Mesendoderm (in vitro differentiated cells): Measurements from ENCODE around the gene B3GALT5.

Source experiments
- DNase-seq: peaks from one replicate; pipeline ENCODE4 v3.0.0; 2013
- H2AK5ac ChIP-seq: 2 replicates; pipeline ENCODE4 v1.6.1; 2013; ENCODE audit warnings: low read length, inconsistent platforms
- H2BK120ac ChIP-seq: 2 replicates; pipeline ENCODE4 v1.6.1; 2013; ENCODE audit warnings: low read depth, mild to moderate bottlenecking, low read length, moderate library complexity, mixed read lengths
- H2BK15ac ChIP-seq: replicated peaks from 2 replicates; pipeline ENCODE4 v1.6.1; 2013; ENCODE audit warnings: low read depth, mild to moderate bottlenecking, moderate library complexity
- H2BK5ac ChIP-seq: 2 replicates; pipeline ENCODE4 v1.6.1; 2013; ENCODE audit warnings: low read length, inconsistent platforms
- H3K18ac ChIP-seq: 2 replicates; pipeline ENCODE4 v1.6.1; 2013; ENCODE audit warnings: mild to moderate bottlenecking, low read length, mixed read lengths
- H3K23ac ChIP-seq: one replicate; pipeline ENCODE4 v1.6.1; 2013; ENCODE audit warnings: low read length
- H3K27ac ChIP-seq: 2 replicates; pipeline ENCODE4 v1.5.1; 2013; ENCODE audit warnings: low read depth, mild to moderate bottlenecking, inconsistent platforms, low read length, moderate library complexity
- H3K27me3 ChIP-seq: 2 replicates; pipeline ENCODE4 v1.6.1; 2013; ENCODE audit warnings: low read length, control low read depth, mild to moderate bottlenecking, inconsistent platforms; ENCODE audit not compliant: insufficient read depth, poor library complexity
- H3K36me3 ChIP-seq: 2 replicates; pipeline ENCODE4 v1.6.1; 2013; ENCODE audit warnings: low read length, inconsistent platforms; ENCODE audit not compliant: control insufficient read depth, insufficient read depth
- H3K4ac ChIP-seq: one replicate; pipeline ENCODE4 v1.6.1; 2013; ENCODE audit warnings: low read depth, mild to moderate bottlenecking, low read length, moderate library complexity
- H3K4me1 ChIP-seq: 2 replicates; pipeline ENCODE4 v1.6.1; 2013; ENCODE audit warnings: low read depth, low read length, inconsistent platforms; ENCODE audit not compliant: control insufficient read depth
- H3K4me2 ChIP-seq: 2 replicates; pipeline ENCODE4 v1.6.1; 2013; ENCODE audit warnings: low read length
- H3K4me3 ChIP-seq: 2 replicates; pipeline ENCODE4 v1.5.1; 2013; ENCODE audit warnings: mild to moderate bottlenecking, low read length
- H3K56ac ChIP-seq: one replicate; pipeline ENCODE4 v1.6.1; 2013; ENCODE audit warnings: low read length
- H3K79me1 ChIP-seq: 2 replicates; pipeline ENCODE4 v1.6.1; 2013; ENCODE audit warnings: low read length, inconsistent platforms
- H3K79me2 ChIP-seq: 2 replicates; pipeline ENCODE4 v1.6.1; 2013; ENCODE audit warnings: mild to moderate bottlenecking, low read length; ENCODE audit not compliant: control insufficient read depth, insufficient read depth
- H3K9ac ChIP-seq: 2 replicates; pipeline ENCODE4 v1.6.1; 2013; ENCODE audit warnings: low read length, inconsistent platforms
- H4K5ac ChIP-seq: one replicate; pipeline ENCODE4 v1.6.1; 2013; ENCODE audit warnings: low read length
- H4K8ac ChIP-seq: one replicate; pipeline ENCODE4 v1.6.1; 2013; ENCODE audit warnings: low read depth, mild to moderate bottlenecking, control low read depth, low read length, moderate library complexity
- WGBS: extraction: QIAGEN DNeasy Blood & Tissue Kit; methylation state at CpG from one replicate; pipeline ENCODE4 v1.1.7; 2013; ENCODE audit warnings: low lambda C conversion rate, missing lambda C conversion rate; ENCODE audit not compliant: insufficient coverage; ENCODE audit errors: extremely low coverage; 5-methylcytosine and 5-hydroxymethylcytosine counted together

B3GALT5 gene

GRCh38 chr21:39650306-39650705 lies 37.6 kb downstream of the B3GALT5 start:
- H3K4me2 ChIP-seq = no peak overlapping the region
- H2BK15ac ChIP-seq = no peak overlapping the region
- no peak overlapping the region for H2BK120ac ChIP-seq
- no peaks in the 10 kb centered on the region for H3K79me1 ChIP-seq
- no peak overlapping the region for H3K18ac ChIP-seq
- H4K5ac ChIP-seq = no peak overlapping the region
- no peak overlapping the region for H2BK5ac ChIP-seq
- H3K56ac ChIP-seq = no peak overlapping the region
- no peak overlapping the region for H3K4ac ChIP-seq
- no peaks in the 10 kb centered on the region for H3K36me3 ChIP-seq
- H3K4me3 ChIP-seq = no peak overlapping the region
- no peaks in the 10 kb centered on the region for H3K79me2 ChIP-seq
- DNase-seq = no peak
- H3K27me3 ChIP-seq = no peaks in the 10 kb centered on the region
- H3K27ac ChIP-seq = no peak overlapping the region
- H3K9ac ChIP-seq = no peak overlapping the region
- no peak overlapping the region for H4K8ac ChIP-seq
- no peaks in the 10 kb centered on the region for H3K4me1 ChIP-seq
- H2AK5ac ChIP-seq = no peak overlapping the region
- no CpG with 5 or more reads among the region's 12 CpGs for WGBS
- H3K23ac ChIP-seq = no peak overlapping the region

- Histone ChIP-seq H4K5ac (no peak overlapping the region), H3K4me3 (no peak overlapping the region), H3K27ac (no peak overlapping the region), H3K4me1 (no peaks in the 10 kb centered on the region), H2AK5ac (no peak overlapping the region), H3K56ac (no peak overlapping the region), H3K36me3 (no peaks in the 10 kb centered on the region), H2BK120ac (no peak overlapping the region), H3K18ac (no peak overlapping the region), H2BK5ac (no peak overlapping the region), H3K9ac (no peak overlapping the region), H3K4ac (no peak overlapping the region), H3K23ac (no peak overlapping the region), H3K79me2 (no peaks in the 10 kb centered on the region), H3K4me2 (no peak overlapping the region), H3K79me1 (no peaks in the 10 kb centered on the region), H2BK15ac (no peak overlapping the region), H3K27me3 (no peaks in the 10 kb centered on the region), H4K8ac (no peak overlapping the region)
- no peak for DNase-seq
- WGBS = no CpG with 5 or more reads among the region's 7 CpGs
Measured at GRCh38 chr21:39650801-39651200, 38.1 kb downstream of the B3GALT5 start.

GRCh38 chr21:39651206-39651605 lies 38.5 kb downstream of the B3GALT5 start:
- H3K36me3 ChIP-seq = no peaks in the 10 kb centered on the region
- no peaks in the 10 kb centered on the region for H3K79me2 ChIP-seq
- DNase-seq = peak; percentile 44
- H3K9ac ChIP-seq = no peak overlapping the region
- H2AK5ac ChIP-seq = no peak overlapping the region
- H3K4me1 ChIP-seq = no peaks in the 10 kb centered on the region
- H2BK120ac ChIP-seq = no peak overlapping the region
- H4K5ac ChIP-seq = no peak overlapping the region
- H3K4ac ChIP-seq = no peak overlapping the region
- no peak overlapping the region for H4K8ac ChIP-seq
- H3K79me1 ChIP-seq = no peaks in the 10 kb centered on the region
- no peak overlapping the region for H3K27ac ChIP-seq
- H3K18ac ChIP-seq = no peak overlapping the region
- no peak overlapping the region for H3K4me3 ChIP-seq
- no peak overlapping the region for H3K4me2 ChIP-seq
- no peak overlapping the region for H3K23ac ChIP-seq
- no peak overlapping the region for H2BK15ac ChIP-seq
- WGBS = no CpG with 5 or more reads among the region's 3 CpGs
- no peak overlapping the region for H2BK5ac ChIP-seq
- H3K56ac ChIP-seq = no peak overlapping the region
- H3K27me3 ChIP-seq = no peaks in the 10 kb centered on the region

GRCh38 chr21:39654951-39655350 lies 42.2 kb downstream of the B3GALT5 start:
- Histone ChIP-seq H2BK15ac (no peak overlapping the region), H4K5ac (no peak overlapping the region), H3K9ac (no peak overlapping the region), H3K27ac (no peak overlapping the region), H3K23ac (no peak overlapping the region), H3K4me3 (no peak overlapping the region), H3K79me2 (no peaks in the 10 kb centered on the region), H3K4me2 (no peak overlapping the region), H2AK5ac (no peak overlapping the region), H4K8ac (no peak overlapping the region), H3K36me3 (no peaks in the 10 kb centered on the region), H3K79me1 (no peaks in the 10 kb centered on the region), H3K4ac (no peak overlapping the region), H3K18ac (no peak overlapping the region), H2BK5ac (no peak overlapping the region), H3K27me3 (no peaks in the 10 kb centered on the region), H3K56ac (no peak overlapping the region), H2BK120ac (no peak overlapping the region), H3K4me1 (no peaks in the 10 kb centered on the region)
- DNase-seq = no peak
- WGBS = no CpG with 5 or more reads among the region's 3 CpGs

GRCh38 chr21:39655589-39655988 lies 42.8 kb downstream of the B3GALT5 start:
- no peak overlapping the region for H3K4me2 ChIP-seq
- WGBS = no CpG with 5 or more reads among the region's 11 CpGs

GRCh38 chr21:39656209-39656608 lies 43.5 kb downstream of the B3GALT5 start:
- Histone ChIP-seq H4K5ac (no peak overlapping the region), H2BK120ac (no peak overlapping the region), H3K79me2 (no peaks in the 10 kb centered on the region), H2BK5ac (no peak overlapping the region), H3K4me2 (no peak overlapping the region), H3K18ac (no peak overlapping the region), H3K23ac (no peak overlapping the region), H3K4me3 (no peak overlapping the region), H3K79me1 (no peaks in the 10 kb centered on the region), H3K36me3 (no peaks in the 10 kb centered on the region), H2BK15ac (no peak overlapping the region), H3K4me1 (no peaks in the 10 kb centered on the region), H3K27ac (no peak overlapping the region), H2AK5ac (no peak overlapping the region), H3K56ac (no peak overlapping the region), H3K4ac (no peak overlapping the region), H3K27me3 (no peaks in the 10 kb centered on the region), H4K8ac (no peak overlapping the region), H3K9ac (no peak overlapping the region)
- DNase-seq = no peak
- WGBS = no CpG with 5 or more reads among the region's 8 CpGs

More at GRCh38 chr21:39655589-39655988, 42.8 kb downstream of the B3GALT5 start:
- H3K23ac ChIP-seq = no peak overlapping the region
- H2AK5ac ChIP-seq = no peak overlapping the region
- H3K18ac ChIP-seq = no peak overlapping the region
- H2BK15ac ChIP-seq = no peak overlapping the region
- no peak for DNase-seq
- no peak overlapping the region for H4K5ac ChIP-seq
- H4K8ac ChIP-seq = no peak overlapping the region
- no peak overlapping the region for H2BK120ac ChIP-seq
- H2BK5ac ChIP-seq = no peak overlapping the region
- no peaks in the 10 kb centered on the region for H3K79me2 ChIP-seq
- H3K9ac ChIP-seq = no peak overlapping the region
- H3K27me3 ChIP-seq = no peaks in the 10 kb centered on the region
- no peak overlapping the region for H3K56ac ChIP-seq
- no peak overlapping the region for H3K4me3 ChIP-seq
- no peak overlapping the region for H3K4ac ChIP-seq
- no peak overlapping the region for H3K27ac ChIP-seq
- H3K4me1 ChIP-seq = no peaks in the 10 kb centered on the region
- no peaks in the 10 kb centered on the region for H3K79me1 ChIP-seq
- H3K36me3 ChIP-seq = no peaks in the 10 kb centered on the region
